ENCODE measurements around the gene RAD18.

GRCh38 chr3:8914491-8914890 is 48.8 kb downstream of the RAD18 start:
- TF ChIP-seq CTCF (IDR thresholded peaks at IDR 0.05; ENCODE audit: low read depth, low read length, poor library complexity, severe bottlenecking) (no peak), EZH2phosphoT487 (IDR thresholded peaks at IDR 0.05; ENCODE audit: borderline replicate concordance, low read length) (no peak)
